HG03469 (cell line): ENCODE measurements around the gene CELSR1.
"Not testable (repeated sequence)": the region's sequence is repeated elsewhere in the genome, so short reads cannot be mapped to it uniquely, and the experiment has no call there.

Experiments
- ATAC-seq: cut with Tn5 transposase; IDR thresholded peaks from one replicate; pipeline ENCODE4 v1.9.1; 2021; ENCODE audit warnings: mild to moderate bottlenecking, moderate library complexity, moderate number of reproducible peaks; ENCODE audit not compliant: unreplicated experiment

CELSR1 gene

GRCh38 chr22:46514592-46515207 lies 22.7 kb downstream of the CELSR1 start:
- no peak for ATAC-seq

GRCh38 chr22:46513908-46514550 lies 23.4 kb downstream of the CELSR1 start:
- ATAC-seq = no peak

GRCh38 chr22:46512683-46513082 lies 24.7 kb downstream of the CELSR1 start:
- ATAC-seq = no peak

GRCh38 chr22:46512039-46512370 lies 25.4 kb downstream of the CELSR1 start:
- ATAC-seq = no peak

- no peak for ATAC-seq
These were observed 26.0 kb downstream of the CELSR1 start for GRCh38 chr22:46511151-46512038.

GRCh38 chr22:46509416-46510089 lies 27.9 kb downstream of the CELSR1 start:
- ATAC-seq = no peak

- no peak for ATAC-seq
These were observed 28.9 kb downstream of the CELSR1 start for GRCh38 chr22:46508491-46508999.

GRCh38 chr22:46507451-46508425 lies 29.7 kb downstream of the CELSR1 start:
- no peak for ATAC-seq

- no peak for ATAC-seq
These were observed 32.8 kb downstream of the CELSR1 start for GRCh38 chr22:46504584-46504983.

GRCh38 chr22:46502440-46503175 lies 34.8 kb downstream of the CELSR1 start:
- ATAC-seq = no peak

GRCh38 chr22:46501701-46502100 lies 35.7 kb downstream of the CELSR1 start:
- no peak for ATAC-seq

- not testable (repeated sequence) for ATAC-seq
These were observed 36.2 kb downstream of the CELSR1 start for GRCh38 chr22:46501265-46501664.

GRCh38 chr22:46500201-46500600 lies 37.2 kb downstream of the CELSR1 start:
- no peak for ATAC-seq

- no peak for ATAC-seq
These were observed 37.6 kb downstream of the CELSR1 start for GRCh38 chr22:46499805-46500189.

- no peak for ATAC-seq
These were observed 45.5 kb downstream of the CELSR1 start for GRCh38 chr22:46491946-46492345.

GRCh38 chr22:46490538-46490937 lies 46.9 kb downstream of the CELSR1 start:
- no peak for ATAC-seq

GRCh38 chr22:46486996-46487717 lies 50.3 kb downstream of the CELSR1 start:
- no peak for ATAC-seq

GRCh38 chr22:46484861-46485595 lies 52.4 kb downstream of the CELSR1 start:
- no peak for ATAC-seq
